ENCODE measurements around the gene MPPE1.
A peak's percentile ranks its signal among the peaks of the same experiment; 100 is the strongest.
"Not testable (repeated sequence)": the region's sequence is repeated elsewhere in the genome, so short reads cannot be mapped to it uniquely, and the experiment has no call there.

The MPPE1 gene

GRCh38 chr18:11925800-11926481 is 17.8 kb upstream of the MPPE1 start:
- DNase-seq (no peak), ATAC-seq (no peak)

GRCh38 chr18:11923450-11923849 is 15.3 kb upstream of the MPPE1 start:
- DNase-seq (no peak), ATAC-seq (no peak)

- not testable (repeated sequence) for ATAC-seq, DNase-seq
Observed at GRCh38 chr18:11919522-11919921, 11.4 kb upstream of the MPPE1 start.

- DNase-seq: not testable (repeated sequence)
Observed at GRCh38 chr18:11916880-11917279, 8.8 kb upstream of the MPPE1 start.

GRCh38 chr18:11909591-11910026 is 1.5 kb upstream of the MPPE1 start:
- ATAC-seq: no peak
- DNase-seq: no peak

More at GRCh38 chr18:11916880-11917279, 8.8 kb upstream of the MPPE1 start:
- not testable (repeated sequence) for ATAC-seq

GRCh38 chr18:11909061-11909455 is 941 bp upstream of the MPPE1 start:
- ATAC-seq (no peak), DNase-seq (no peak)

GRCh38 chr18:11906926-11907874 is 917 bp downstream of the MPPE1 start:
- no peak for ATAC-seq
- peak; percentile 12 for DNase-seq

- DNase-seq: no peak
- ATAC-seq: no peak
Observed at GRCh38 chr18:11906176-11906575, 1.9 kb downstream of the MPPE1 start.

GRCh38 chr18:11905613-11906012 is 2.5 kb downstream of the MPPE1 start:
- ATAC-seq: no peak
- no peak for DNase-seq

GRCh38 chr18:11902522-11903292 is 5.4 kb downstream of the MPPE1 start:
- ATAC-seq (no peak), DNase-seq (no peak)

- ATAC-seq (no peak), DNase-seq (no peak)
Observed at GRCh38 chr18:11901826-11902438, 6.2 kb downstream of the MPPE1 start.

GRCh38 chr18:11899063-11899462 is 9.1 kb downstream of the MPPE1 start:
- no peak for ATAC-seq
- no peak for DNase-seq

- no peak for DNase-seq
Observed at GRCh38 chr18:11897781-11898180, 10.3 kb downstream of the MPPE1 start.

GRCh38 chr18:11892438-11892837 is 15.7 kb downstream of the MPPE1 start:
- ATAC-seq, DNase-seq: not testable (repeated sequence)

More at GRCh38 chr18:11897781-11898180, 10.3 kb downstream of the MPPE1 start:
- no peak for ATAC-seq

GRCh38 chr18:11891737-11892136 is 16.4 kb downstream of the MPPE1 start:
- ATAC-seq (no peak), DNase-seq (no peak)

GRCh38 chr18:11889284-11889683 is 18.8 kb downstream of the MPPE1 start:
- DNase-seq (no peak), ATAC-seq (no peak)

GRCh38 chr18:11888726-11889125 is 19.4 kb downstream of the MPPE1 start:
- DNase-seq (no peak), ATAC-seq (no peak)

- peak; percentile 52 for ATAC-seq
- DNase-seq: no peak
Observed at GRCh38 chr18:11887328-11888128, 20.6 kb downstream of the MPPE1 start.

- no peak for DNase-seq
- ATAC-seq: no peak
Observed at GRCh38 chr18:11886577-11887110, 21.5 kb downstream of the MPPE1 start.

GRCh38 chr18:11885278-11885947 is 22.7 kb downstream of the MPPE1 start:
- ATAC-seq (no peak), DNase-seq (no peak)
